Thoracic aorta (tissue), 2 donors: ENCODE measurements around the gene KIF16B. TPM values are rescaled to one million over a fixed set of nuclear protein-coding genes. Genes with fewer than 3 reads are reported as not detected.

Source experiments
- ATAC-seq: fragments of 150-250 bp; one replicate; pipeline ENCODE4 v1.8.0; 2017; ENCODE audit warnings: low read depth; ENCODE audit not compliant: insufficient number of reproducible peaks, low FRiP score
- DNase-seq: peaks from one replicate; pipeline ENCODE4 v3.0.0-alpha.2; 2020; ENCODE audit warnings: low spot score
- H3K27ac ChIP-seq, 2 donors: fragments of 200-600 bp; sonication (generic); 1 replicate in 1 of 2; 2 replicates in 1 of 2; pipeline ENCODE4 v1.5.1; 2016; ENCODE audit warnings: mild to moderate bottlenecking in 2 of 2, moderate library complexity in 2 of 2
- H3K27me3 ChIP-seq: fragments of 200-600 bp; sonication (generic); replicated peaks from 2 replicates; pipeline ENCODE4 v1.6.0; 2016; ENCODE audit warnings: mild to moderate bottlenecking; ENCODE audit not compliant: insufficient read depth
- H3K36me3 ChIP-seq: fragments of 200-600 bp; sonication (generic); one replicate; pipeline ENCODE4 v1.5.1; 2016
- H3K4me1 ChIP-seq, 2 donors: fragments of 200-600 bp; sonication (generic); 1 replicate in 1 of 2; 2 replicates in 1 of 2; pipeline versions ENCODE4 v1.5.1 to v1.6.0; 2016; ENCODE audit warnings: low read depth in 2 of 2, mild to moderate bottlenecking in 1 of 2; ENCODE audit not compliant: control insufficient read depth in 1 of 2
- H3K4me3 ChIP-seq: fragments of 200-600 bp; sonication (generic); 2 replicates; pipeline ENCODE4 v1.5.1; 2016; ENCODE audit warnings: mild to moderate bottlenecking
- H3K9me3 ChIP-seq: fragments of 200-600 bp; sonication (generic); 2 replicates; pipeline ENCODE4 v1.5.1; 2016
- total RNA-seq, 2 donors: library from RNA; depleted of rRNA; stranded (reverse); fragments of >200 nt; gene quantifications; one replicate each; pipeline versions ENCODE4 v1.1.0 to v1.2.3, GENCODE V29; 2016
- TF ChIP-seq, protein P1 (sequence below): fragments of 200-600 bp; sonication (generic); IDR thresholded peaks from one replicate; pipeline ENCODE4 v1.5.1; 2019; ENCODE audit warnings: antibody characterized with exemption

The KIF16B gene
- total RNA-seq, 2 donors from 2014 or later, result 16.5 to 21.3 TPM

DNA sequence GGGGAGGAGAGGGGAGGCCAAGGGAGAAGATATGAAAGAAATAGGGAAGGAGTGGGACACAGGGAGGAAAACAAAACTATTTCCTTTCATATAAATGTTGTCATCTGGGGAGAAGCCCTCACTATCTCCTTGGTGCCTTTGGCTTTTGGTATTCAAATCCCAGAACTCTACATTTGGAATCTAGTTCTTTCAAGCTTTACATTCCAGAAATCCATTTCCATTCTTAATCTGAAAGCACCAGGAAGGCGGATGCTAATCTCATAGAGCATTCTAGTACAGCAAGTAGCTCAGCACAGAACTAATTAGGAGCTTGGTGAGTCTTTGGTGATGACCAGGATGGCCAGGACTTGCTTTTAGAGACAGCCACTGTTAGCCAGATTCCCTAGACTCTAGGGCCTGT, 177.9 kb downstream of the KIF16B start:
- Histone ChIP-seq H3K4me3 (no peak overlapping the region), H3K27ac (no peak overlapping the region), H3K27me3 (no peaks in the 10 kb centered on the region), H3K36me3 (no peaks in the 10 kb centered on the region), H3K4me1 (peaks cover 8 to 16% of the 10 kb centered on the region in 2 donors), H3K9me3 (no peaks in the 10 kb centered on the region)
- DNase-seq (no peak), ATAC-seq (no peak)
- TF ChIP-seq, protein P1, sequence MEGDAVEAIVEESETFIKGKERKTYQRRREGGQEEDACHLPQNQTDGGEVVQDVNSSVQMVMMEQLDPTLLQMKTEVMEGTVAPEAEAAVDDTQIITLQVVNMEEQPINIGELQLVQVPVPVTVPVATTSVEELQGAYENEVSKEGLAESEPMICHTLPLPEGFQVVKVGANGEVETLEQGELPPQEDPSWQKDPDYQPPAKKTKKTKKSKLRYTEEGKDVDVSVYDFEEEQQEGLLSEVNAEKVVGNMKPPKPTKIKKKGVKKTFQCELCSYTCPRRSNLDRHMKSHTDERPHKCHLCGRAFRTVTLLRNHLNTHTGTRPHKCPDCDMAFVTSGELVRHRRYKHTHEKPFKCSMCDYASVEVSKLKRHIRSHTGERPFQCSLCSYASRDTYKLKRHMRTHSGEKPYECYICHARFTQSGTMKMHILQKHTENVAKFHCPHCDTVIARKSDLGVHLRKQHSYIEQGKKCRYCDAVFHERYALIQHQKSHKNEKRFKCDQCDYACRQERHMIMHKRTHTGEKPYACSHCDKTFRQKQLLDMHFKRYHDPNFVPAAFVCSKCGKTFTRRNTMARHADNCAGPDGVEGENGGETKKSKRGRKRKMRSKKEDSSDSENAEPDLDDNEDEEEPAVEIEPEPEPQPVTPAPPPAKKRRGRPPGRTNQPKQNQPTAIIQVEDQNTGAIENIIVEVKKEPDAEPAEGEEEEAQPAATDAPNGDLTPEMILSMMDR, result no peak

DNA sequence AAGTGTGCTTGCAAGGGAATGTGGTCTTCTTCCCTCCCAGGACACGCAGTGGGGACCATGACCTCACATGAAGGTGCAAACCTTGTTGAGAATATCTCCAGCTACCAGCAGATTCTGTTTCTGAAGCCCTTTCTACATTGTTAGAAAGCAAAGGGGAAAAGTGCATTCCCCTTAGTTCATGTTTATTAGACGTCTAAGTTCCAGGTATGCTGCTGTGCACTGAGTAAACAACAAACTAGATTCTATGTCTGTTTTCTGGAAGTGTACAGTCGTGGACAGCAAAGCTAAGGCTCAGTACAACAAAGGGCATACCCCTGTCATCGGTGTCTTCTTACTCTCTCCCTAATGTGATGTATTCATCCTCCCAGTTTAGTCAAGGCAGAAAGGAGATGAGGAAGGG, 178.5 kb downstream of the KIF16B start:
- ATAC-seq (no peak), DNase-seq (no peak)
- Histone ChIP-seq H3K4me1 (peaks cover 8 to 16% of the 10 kb centered on the region in 2 donors), H3K9me3 (no peaks in the 10 kb centered on the region), H3K36me3 (no peaks in the 10 kb centered on the region), H3K4me3 (no peak overlapping the region), H3K27ac (no peak overlapping the region), H3K27me3 (no peaks in the 10 kb centered on the region)
- TF ChIP-seq, protein P1, result no peak

DNA sequence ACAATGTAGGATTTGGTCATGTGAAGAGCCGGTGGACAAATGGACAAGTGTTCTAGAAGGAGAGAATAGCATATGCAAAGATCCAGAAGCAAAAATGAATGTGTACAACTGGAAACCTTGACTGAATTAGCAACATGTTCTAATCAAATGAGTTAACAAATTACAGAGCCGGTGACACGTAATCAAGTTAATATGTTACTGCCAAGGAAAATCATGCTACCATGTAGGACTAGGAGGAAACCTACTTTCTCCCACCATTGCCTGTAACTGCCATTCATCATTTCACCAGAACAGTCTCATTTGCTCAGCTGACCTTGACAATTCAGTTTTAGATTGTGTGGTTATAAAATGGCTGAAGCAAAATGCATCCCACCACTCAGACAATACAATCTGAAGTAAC, 179.4 kb downstream of the KIF16B start:
- no peak for DNase-seq
- TF ChIP-seq, protein P1, result no peak
- Histone ChIP-seq H3K27ac (no peak overlapping the region), H3K36me3 (no peaks in the 10 kb centered on the region), H3K9me3 (no peaks in the 10 kb centered on the region), H3K4me3 (no peak overlapping the region), H3K27me3 (no peaks in the 10 kb centered on the region), H3K4me1 (peaks cover 8 to 16% of the 10 kb centered on the region in 2 donors)
- ATAC-seq, result no peak

- TF ChIP-seq, protein P1, result no peak
- ATAC-seq (no peak), DNase-seq (no peak)
- Histone ChIP-seq H3K9me3 (no peaks in the 10 kb centered on the region), H3K36me3 (no peaks in the 10 kb centered on the region), H3K27me3 (no peaks in the 10 kb centered on the region), H3K27ac (no peak overlapping the region), H3K4me3 (no peak overlapping the region), H3K4me1 (peaks cover 8 to 16% of the 10 kb centered on the region in 2 donors)
Observed at GRCh38 chr20:16393297-16393696, 180.0 kb downstream of the KIF16B start.

GRCh38 chr20:16392346-16392745, 180.9 kb downstream of the KIF16B start:
- Histone ChIP-seq H3K27ac (no peak overlapping the region), H3K27me3 (no peaks in the 10 kb centered on the region), H3K9me3 (no peaks in the 10 kb centered on the region), H3K4me1 (peaks cover 1 to 7% of the 10 kb centered on the region in 2 donors), H3K36me3 (no peaks in the 10 kb centered on the region), H3K4me3 (no peak overlapping the region)
- TF ChIP-seq, protein P1, result no peak
- no peak for DNase-seq
- ATAC-seq, result no peak
